Endothelial cell of umbilical vein (primary cell): ENCODE data around the gene PAIP2B. TPM values are rescaled to one million over a fixed set of nuclear protein-coding genes. Genes with fewer than 3 reads are reported as not detected.

Experiments used
- BruUV-seq: library from RNA; stranded (reverse); fragments of 400-500 nt; replicated peaks from 2 replicates; lab custom pipeline; 2021; lab: Mats Ljungman, UMichigan
- CTCF ChIA-PET: fragments of 300-600, 350-600 bp; sonication (Branson Sonifier 250); formaldehyde crosslinking; loops from one replicate; lab custom pipeline; 2021; ENCODE audit warnings: antibody characterized with exemption, inconsistent platforms; lab: Charles Lee
- POLR2A ChIA-PET: fragments of 300-600, 350-600 bp; sonication (Branson Sonifier 250); formaldehyde crosslinking; loops from one replicate; lab custom pipeline; 2021; ENCODE audit warnings: antibody characterized with exemption, inconsistent platforms; lab: Charles Lee
- DNase-seq: peaks from one replicate; pipeline ENCODE4 v3.0.0-alpha.2; 2011; ENCODE audit warnings: low read depth, low spot score
- FAIRE-seq: peaks from 2 replicates; lab custom pipeline; 2011; peaks lifted over from hg19 to GRCh38; lab: Jason Lieb, UNC
- H2AFZ ChIP-seq: 2 replicates; pipeline ENCODE4 v1.6.0; 2012; ENCODE audit warnings: low read depth, low read length, control low read depth, inconsistent platforms
- H3K27ac ChIP-seq: 2 replicates; pipeline ENCODE4 v1.5.1; 2011; ENCODE audit warnings: low read depth, mild to moderate bottlenecking, control low read depth, low read length, moderate library complexity; ENCODE audit not compliant: insufficient read depth
- H3K27me3 ChIP-seq, 2 experiments: 2 replicates each; pipeline versions ENCODE4 v1.6.0 to v1.6.1; 2011; ENCODE audit warnings: low read length in 2 of 2, mixed read lengths in 1 of 2; ENCODE audit not compliant: control insufficient read depth in 2 of 2, insufficient read depth in 2 of 2
- H3K36me3 ChIP-seq, 2 experiments: 2 replicates in 1 of 2; 3 replicates in 1 of 2; pipeline ENCODE4 v1.5.1; 2011; ENCODE audit warnings: low read length in 2 of 2, mild to moderate bottlenecking in 1 of 2, moderate library complexity in 1 of 2; ENCODE audit not compliant: control insufficient read depth in 2 of 2, insufficient read depth in 2 of 2; ENCODE audit errors: extremely low read depth in 1 of 2
- H3K4me1 ChIP-seq: 3 replicates; pipeline ENCODE4 v1.5.1; 2011; ENCODE audit warnings: mild to moderate bottlenecking, low read length; ENCODE audit not compliant: control insufficient read depth, insufficient read depth; ENCODE audit errors: extremely low read depth
- H3K4me2 ChIP-seq: 2 replicates; pipeline ENCODE4 v1.6.1; 2011; ENCODE audit warnings: low read length, control low read depth, mixed read lengths; ENCODE audit not compliant: insufficient read depth
- H3K4me3 ChIP-seq, 3 experiments: fragments of 200-600 bp in 1 of 3; sonication (generic), shearing (Covaris generic) in 1 of 3; replicated peaks in 1 of 3; 2 replicates each; pipeline ENCODE4 v1.5.1; 2011 to 2016; ENCODE audit warnings: control low read depth in 3 of 3, low read length in 3 of 3, mild to moderate bottlenecking in 2 of 3, inconsistent platforms in 1 of 3, low read depth in 1 of 3, moderate library complexity in 1 of 3; ENCODE audit not compliant: insufficient read depth in 1 of 3
- H3K79me2 ChIP-seq: 2 replicates; pipeline ENCODE4 v1.6.0; 2012; ENCODE audit warnings: low read length, inconsistent platforms; ENCODE audit not compliant: control insufficient read depth, insufficient read depth
- H3K9ac ChIP-seq: replicated peaks from 2 replicates; pipeline ENCODE3; 2011; ENCODE audit warnings: low read length, control low read depth; ENCODE audit not compliant: insufficient read depth; ENCODE audit errors: extremely low read depth
- H3K9me1 ChIP-seq: replicated peaks from 3 replicates; pipeline ENCODE4 v1.6.0; 2011; ENCODE audit warnings: mild to moderate bottlenecking, low read length; ENCODE audit not compliant: control insufficient read depth, insufficient read depth; ENCODE audit errors: extremely low read depth
- H3K9me3 ChIP-seq: replicated peaks from 2 replicates; pipeline ENCODE4 v1.5.1; 2012; ENCODE audit warnings: low read length, inconsistent platforms; ENCODE audit not compliant: control insufficient read depth, insufficient read depth
- H4K20me1 ChIP-seq: replicated peaks from 2 replicates; pipeline ENCODE3; 2011; ENCODE audit warnings: mild to moderate bottlenecking, low read length; ENCODE audit not compliant: control insufficient read depth, insufficient read depth; ENCODE audit errors: extremely low read depth
- EZH2 ChIP-seq: IDR thresholded peaks from 2 replicates; pipeline ENCODE4 v1.6.1; 2012; ENCODE audit warnings: borderline replicate concordance, low read depth, mild to moderate bottlenecking, moderate library complexity, low read length, inconsistent platforms; ENCODE audit not compliant: severe bottlenecking
- FOS ChIP-seq: IDR thresholded peaks from 2 replicates; pipeline ENCODE4 v1.6.1; 2011; ENCODE audit warnings: mild to moderate bottlenecking, low read length, moderate library complexity, borderline replicate concordance; ENCODE audit not compliant: insufficient read depth
- GATA2 ChIP-seq: IDR thresholded peaks from 2 replicates; pipeline ENCODE4 v1.7.0; 2011; ENCODE audit warnings: low read depth, mild to moderate bottlenecking, moderate library complexity, mixed read lengths, low read length; ENCODE audit not compliant: insufficient read length, insufficient read depth
- JUN ChIP-seq: IDR thresholded peaks from 2 replicates; pipeline ENCODE4 v1.6.1; 2011; ENCODE audit warnings: borderline replicate concordance, low read depth; ENCODE audit not compliant: insufficient read length, insufficient read depth
- MYC ChIP-seq: IDR thresholded peaks from one replicate; pipeline ENCODE4 v1.6.1; 2011; ENCODE audit warnings: mild to moderate bottlenecking, low read depth, low read length
- POLR2A ChIP-seq: IDR thresholded peaks from 2 replicates; pipeline ENCODE4 v1.6.1; 2012; ENCODE audit warnings: low read depth, mild to moderate bottlenecking, control low read depth, low read length
- POLR2AphosphoS5 ChIP-seq: IDR thresholded peaks from 2 replicates; pipeline ENCODE4 v1.6.1; 2012; ENCODE audit warnings: low read depth, mild to moderate bottlenecking, control low read depth, low read length, moderate library complexity; ENCODE audit not compliant: insufficient read depth
- dilution Hi-C: fragments of 300-500 bp; cut with MboI; formaldehyde crosslinking; loops from one replicate; pipeline ENCODE4 v1.15.0; 2019; ENCODE audit warnings: low sequenced_read_pairs; ENCODE audit not compliant: extremely low pct_ligation_motif_present
- intact Hi-C: fragments of 100-400 bp; cut with micrococcal nuclease; formaldehyde crosslinking; loops from one replicate; pipeline ENCODE4 v1.10.0; 2022
- polyA plus RNA-seq, 4 experiments: library from polyadenylated mRNA; depleted of rRNA in 3 of 4; stranded (reverse) in 3 of 4; unstranded in 1 of 4; fragments of >200 nt; gene quantifications; 2 replicates each; pipeline versions ENCODE4 v1.2.1 to v1.2.3, GENCODE V29; 2011 to 2012; ENCODE audit warnings: missing spikeins in 1 of 4
- total RNA-seq: library from RNA; stranded (reverse); gene quantifications from 2 replicates; pipeline ENCODE4 v1.2.3, GENCODE V29; 2021
- TF ChIP-seq, protein P1 (sequence below), 2 donors: IDR thresholded peaks; 1 replicate in 1 of 2; 2 replicates in 1 of 2; pipeline ENCODE4 v1.5.1; 2011; ENCODE audit warnings: low read length in 2 of 2, mild to moderate bottlenecking in 2 of 2, moderate library complexity in 2 of 2, control low read depth in 1 of 2, inconsistent platforms in 1 of 2, low read depth in 1 of 2; ENCODE audit not compliant: insufficient read depth in 1 of 2; ENCODE audit errors: extremely low read depth in 1 of 2
- TF ChIP-seq, protein P2 (sequence below): IDR thresholded peaks from 2 replicates; pipeline ENCODE4 v1.6.1; 2011; ENCODE audit not compliant: insufficient read depth, insufficient read length

Gene PAIP2B
- total and polyA plus RNA-seq, 2 donors (not counting 3 experiments of a cell fraction or from before 2014, with no cell fraction given), result 0.21 to 0.62 TPM

DNA sequence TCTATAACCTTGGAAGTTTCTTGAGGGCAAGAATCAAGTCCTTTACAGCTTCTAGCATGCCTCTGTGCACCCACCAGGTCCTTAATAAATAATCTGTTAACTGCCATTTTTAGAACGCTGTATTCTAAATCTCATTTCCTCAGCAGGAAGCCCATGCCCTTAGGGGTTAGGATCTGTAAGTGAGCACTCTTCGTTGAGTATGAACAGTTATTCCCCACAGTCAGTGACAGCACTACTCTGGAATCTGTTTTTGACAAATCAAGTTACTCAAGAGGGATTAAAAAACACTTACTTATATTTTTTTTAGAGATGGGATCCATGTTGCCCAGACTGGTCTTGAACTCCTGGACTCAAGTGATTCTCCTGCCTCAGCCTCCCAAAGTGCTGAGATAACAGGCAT, 14.6 kb downstream of the PAIP2B start:
- intact Hi-C loops, result no loop called here
- dilution Hi-C loops, result no loop called here
- Histone ChIP-seq H3K27me3 (peaks cover 8 to 23% of the 10 kb centered on the region in 2 experiments), H4K20me1 (no peaks in the 10 kb centered on the region), H3K36me3 (no peaks in the 10 kb centered on the region), H3K4me1 (no peaks in the 10 kb centered on the region), H3K27ac (no peak overlapping the region), H3K9me3 (no peaks in the 10 kb centered on the region), H3K4me3 (no peak overlapping the region), H3K9ac (no peak overlapping the region), H3K79me2 (no peaks in the 10 kb centered on the region), H3K4me2 (no peak overlapping the region), H3K9me1 (no peaks in the 10 kb centered on the region), H2AFZ (no peak overlapping the region)
- CTCF ChIA-PET, result no interaction called here
- no peak for DNase-seq
- no peak for FAIRE-seq
- POLR2A ChIA-PET, result no interaction called here
- no peak for TF ChIP-seq MYC
- TF ChIP-seq GATA2, result no peak
- TF ChIP-seq FOS, result no peak
- TF ChIP-seq POLR2A, result no peak
- TF ChIP-seq, protein P1, sequence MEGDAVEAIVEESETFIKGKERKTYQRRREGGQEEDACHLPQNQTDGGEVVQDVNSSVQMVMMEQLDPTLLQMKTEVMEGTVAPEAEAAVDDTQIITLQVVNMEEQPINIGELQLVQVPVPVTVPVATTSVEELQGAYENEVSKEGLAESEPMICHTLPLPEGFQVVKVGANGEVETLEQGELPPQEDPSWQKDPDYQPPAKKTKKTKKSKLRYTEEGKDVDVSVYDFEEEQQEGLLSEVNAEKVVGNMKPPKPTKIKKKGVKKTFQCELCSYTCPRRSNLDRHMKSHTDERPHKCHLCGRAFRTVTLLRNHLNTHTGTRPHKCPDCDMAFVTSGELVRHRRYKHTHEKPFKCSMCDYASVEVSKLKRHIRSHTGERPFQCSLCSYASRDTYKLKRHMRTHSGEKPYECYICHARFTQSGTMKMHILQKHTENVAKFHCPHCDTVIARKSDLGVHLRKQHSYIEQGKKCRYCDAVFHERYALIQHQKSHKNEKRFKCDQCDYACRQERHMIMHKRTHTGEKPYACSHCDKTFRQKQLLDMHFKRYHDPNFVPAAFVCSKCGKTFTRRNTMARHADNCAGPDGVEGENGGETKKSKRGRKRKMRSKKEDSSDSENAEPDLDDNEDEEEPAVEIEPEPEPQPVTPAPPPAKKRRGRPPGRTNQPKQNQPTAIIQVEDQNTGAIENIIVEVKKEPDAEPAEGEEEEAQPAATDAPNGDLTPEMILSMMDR (IDR thresholded peaks at IDR 0.05; ENCODE audit: extremely low read depth in 1 of 2, insufficient read depth in 1 of 2, low read depth in 1 of 2, low read length in 2 of 2), result no peak
- no peak for TF ChIP-seq EZH2
- TF ChIP-seq JUN, result no peak
- no peak for TF ChIP-seq POLR2AphosphoS5
- TF ChIP-seq, protein P2, sequence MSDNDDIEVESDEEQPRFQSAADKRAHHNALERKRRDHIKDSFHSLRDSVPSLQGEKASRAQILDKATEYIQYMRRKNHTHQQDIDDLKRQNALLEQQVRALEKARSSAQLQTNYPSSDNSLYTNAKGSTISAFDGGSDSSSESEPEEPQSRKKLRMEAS, result no peak
- no TSS peak for BruUV-seq
